ENCODE data around the gene XRCC1. TPM values are rescaled to one million over a fixed set of nuclear protein-coding genes. Genes with fewer than 3 reads are reported as not detected.
A peak's percentile ranks its signal among the peaks of the same experiment; 100 is the strongest.

Gene XRCC1
- polyA plus RNA-seq, 3 donors: 13.1 to 23.0 (median 19.3) TPM

DNA sequence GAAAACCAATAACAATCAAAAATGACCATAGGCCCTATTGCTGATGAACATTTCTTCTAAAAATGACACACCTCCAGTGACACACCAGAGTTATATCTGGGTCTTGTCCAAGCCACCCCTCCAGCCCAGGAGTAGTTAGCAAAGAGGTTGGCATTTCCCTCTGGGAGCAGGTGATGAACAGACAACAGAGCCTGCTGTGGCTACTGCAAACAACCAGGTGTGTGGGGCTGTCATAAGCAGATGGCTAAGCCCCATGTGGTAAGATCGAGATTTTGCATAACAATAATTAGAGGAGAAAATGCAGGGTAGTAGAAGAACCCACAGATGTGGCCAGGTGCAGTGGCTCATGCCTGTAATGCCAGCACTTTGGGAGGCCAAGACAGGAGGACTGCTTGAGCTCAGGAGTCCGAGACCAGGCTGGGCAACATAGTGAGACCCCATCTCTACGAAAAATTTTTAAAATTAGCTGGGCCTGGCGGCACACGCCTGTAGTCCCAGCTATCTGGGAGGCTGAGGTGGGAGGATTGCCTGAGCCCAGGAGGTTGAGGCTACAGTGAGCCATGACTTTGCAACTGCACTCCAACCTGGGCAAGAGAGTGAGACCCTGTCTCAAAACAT lies 5.0 kb downstream of the XRCC1 start:
- no peak overlapping the region for H3K4me3 Mint-ChIP-seq
- Histone ChIP-seq H3K4me1 (ENCODE audit: control insufficient read depth in 1 of 2, insufficient read depth in 2 of 2, low read length in 2 of 2) (peaks cover 9% of the 10 kb centered on the region in 2 donors), H3K79me2 (ENCODE audit: insufficient read depth, low read length) (peaks cover 50% of the 10 kb centered on the region), H3K36me3 (replicated peaks in 1 of 2; ENCODE audit: control insufficient read depth in 1 of 2, insufficient read depth in 2 of 2, low read length in 2 of 2) (peaks cover 0 to 17% of the 10 kb centered on the region in 2 donors), H2AFZ (ENCODE audit: insufficient read depth, low read depth, low read length, poor library complexity, severe bottlenecking) (no peak overlapping the region), H3K4me3 (replicated peaks in 1 of 3; ENCODE audit: low read depth in 2 of 3, low read length in 3 of 3) (no peak overlapping the region), H3K27ac (ENCODE audit: low read depth in 1 of 2, low read length in 2 of 2) (no peak overlapping the region), H3K9ac (ENCODE audit: insufficient read depth, low read length, poor library complexity, severe bottlenecking) (no peak overlapping the region), H3K9me3 (replicated peaks in 1 of 2; ENCODE audit: control insufficient read depth in 1 of 2, insufficient read depth in 1 of 2, low read length in 2 of 2) (no peaks in the 10 kb centered on the region), H4K20me1 (ENCODE audit: insufficient read depth, low read length) (no peaks in the 10 kb centered on the region), H3K27me3 (ENCODE audit: control insufficient read depth in 2 of 2, insufficient read depth in 2 of 2, low read length in 2 of 2) (no peaks in the 10 kb centered on the region), H3K4me2 (replicated peaks; ENCODE audit: extremely low read depth, low read length, poor library complexity, severe bottlenecking) (no peak overlapping the region)
- TF ChIP-seq, protein P1, sequence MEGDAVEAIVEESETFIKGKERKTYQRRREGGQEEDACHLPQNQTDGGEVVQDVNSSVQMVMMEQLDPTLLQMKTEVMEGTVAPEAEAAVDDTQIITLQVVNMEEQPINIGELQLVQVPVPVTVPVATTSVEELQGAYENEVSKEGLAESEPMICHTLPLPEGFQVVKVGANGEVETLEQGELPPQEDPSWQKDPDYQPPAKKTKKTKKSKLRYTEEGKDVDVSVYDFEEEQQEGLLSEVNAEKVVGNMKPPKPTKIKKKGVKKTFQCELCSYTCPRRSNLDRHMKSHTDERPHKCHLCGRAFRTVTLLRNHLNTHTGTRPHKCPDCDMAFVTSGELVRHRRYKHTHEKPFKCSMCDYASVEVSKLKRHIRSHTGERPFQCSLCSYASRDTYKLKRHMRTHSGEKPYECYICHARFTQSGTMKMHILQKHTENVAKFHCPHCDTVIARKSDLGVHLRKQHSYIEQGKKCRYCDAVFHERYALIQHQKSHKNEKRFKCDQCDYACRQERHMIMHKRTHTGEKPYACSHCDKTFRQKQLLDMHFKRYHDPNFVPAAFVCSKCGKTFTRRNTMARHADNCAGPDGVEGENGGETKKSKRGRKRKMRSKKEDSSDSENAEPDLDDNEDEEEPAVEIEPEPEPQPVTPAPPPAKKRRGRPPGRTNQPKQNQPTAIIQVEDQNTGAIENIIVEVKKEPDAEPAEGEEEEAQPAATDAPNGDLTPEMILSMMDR (IDR thresholded peaks at IDR 0.05): no peak
- no peaks in the 10 kb centered on the region for H3K27me3 Mint-ChIP-seq (ENCODE audit: low read depth in 3 of 3)
- WGBS (ENCODE audit: insufficient coverage): 61% methylated on average over 4 of the region's 5 CpGs
- DNase-seq: no peak
- H3K36me3 Mint-ChIP-seq: peaks cover 13 to 28% of the 10 kb centered on the region in 2 donors
- H3K4me1 Mint-ChIP-seq: peaks cover 20% of the 10 kb centered on the region
- intact Hi-C loops (cut with micrococcal nuclease): no loop called here
- no peaks in the 10 kb centered on the region for H3K9me3 Mint-ChIP-seq
- no peak overlapping the region for H3K27ac Mint-ChIP-seq

DNA sequence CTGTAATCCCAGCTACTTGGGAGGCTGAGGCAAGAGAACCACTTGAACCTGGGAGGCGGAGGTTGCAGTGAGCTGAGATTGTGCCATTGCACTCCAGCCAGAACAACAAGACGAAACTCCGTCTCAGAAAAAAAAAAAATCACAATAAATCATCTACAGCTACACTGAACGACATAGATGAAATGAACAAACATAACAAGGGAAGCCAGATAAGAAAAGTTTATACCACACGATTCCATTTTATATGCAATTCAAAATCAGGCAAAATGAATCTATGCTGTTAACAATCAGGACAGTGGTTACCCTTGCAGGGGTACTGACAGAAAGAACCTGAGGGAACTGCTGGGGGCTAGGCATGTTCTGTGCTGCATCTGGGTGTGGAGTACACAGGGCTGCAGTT lies 5.7 kb downstream of the XRCC1 start:
- Mint-ChIP-seq H3K9me3 (no peaks in the 10 kb centered on the region), H3K27me3 (ENCODE audit: low read depth in 3 of 3) (no peaks in the 10 kb centered on the region), H3K36me3 (peaks cover 13 to 32% of the 10 kb centered on the region in 2 donors), H3K27ac (peak overlapping the region in 2 of 7 donors; percentile 25 to 40), H3K4me3 (no peak overlapping the region), H3K4me1 (peaks cover 18% of the 10 kb centered on the region)
- Histone ChIP-seq H3K27me3 (ENCODE audit: control insufficient read depth in 2 of 2, insufficient read depth in 2 of 2, low read length in 2 of 2) (no peaks in the 10 kb centered on the region), H3K9me3 (replicated peaks in 1 of 2; ENCODE audit: control insufficient read depth in 1 of 2, insufficient read depth in 1 of 2, low read length in 2 of 2) (no peaks in the 10 kb centered on the region), H2AFZ (ENCODE audit: insufficient read depth, low read depth, low read length, poor library complexity, severe bottlenecking) (no peak overlapping the region), H3K79me2 (ENCODE audit: insufficient read depth, low read length) (peaks cover 50% of the 10 kb centered on the region), H3K4me3 (replicated peaks in 1 of 3; ENCODE audit: low read depth in 2 of 3, low read length in 3 of 3) (no peak overlapping the region), H3K27ac (ENCODE audit: low read depth in 1 of 2, low read length in 2 of 2) (no peak overlapping the region), H3K36me3 (replicated peaks in 1 of 2; ENCODE audit: control insufficient read depth in 1 of 2, insufficient read depth in 2 of 2, low read length in 2 of 2) (peaks cover 0 to 17% of the 10 kb centered on the region in 2 donors), H3K4me1 (ENCODE audit: control insufficient read depth in 1 of 2, insufficient read depth in 2 of 2, low read length in 2 of 2) (peaks cover 3% of the 10 kb centered on the region in 2 donors), H3K9ac (ENCODE audit: insufficient read depth, low read length, poor library complexity, severe bottlenecking) (no peak overlapping the region), H4K20me1 (ENCODE audit: insufficient read depth, low read length) (no peaks in the 10 kb centered on the region), H3K4me2 (replicated peaks; ENCODE audit: extremely low read depth, low read length, poor library complexity, severe bottlenecking) (no peak overlapping the region)
- TF ChIP-seq, protein P1 (IDR thresholded peaks at IDR 0.05): no peak
- intact Hi-C loops (cut with micrococcal nuclease): no loop called here
- 60% methylated on average over 1 of the region's 5 CpGs for WGBS (ENCODE audit: insufficient coverage)
- DNase-seq: no peak

Measured in CD14-positive monocyte (primary cell).